ENCODE data around the gene MTR.

Gene MTR

GRCh38 chr1:236835491-236835890, 40.4 kb downstream of the MTR start:
- H2AFZ ChIP-seq (ENCODE audit: low read depth), result no peak overlapping the region
- no peaks in the 10 kb centered on the region for H3K27me3 ChIP-seq (ENCODE audit: insufficient read depth, low read depth)
- no peak overlapping the region for H3K4me3 ChIP-seq (IDR thresholded peaks at IDR 0.05; ENCODE audit: insufficient read depth, low read depth, low read length)
- peaks cover 11% of the 10 kb centered on the region; the same call in 1 of the 2 replicates for H3K36me3 ChIP-seq (ENCODE audit: insufficient read depth)
- no peak overlapping the region for H3K27ac ChIP-seq
- H3K4me1 ChIP-seq (ENCODE audit: low read depth, poor library complexity, severe bottlenecking), result no peaks in the 10 kb centered on the region
- no peak for TF ChIP-seq CTCF (conservative IDR thresholded peaks at IDR 0.05; ENCODE audit: low read depth, low read length)
- no peak overlapping the region for H3K9ac ChIP-seq
- H4K20me1 ChIP-seq (ENCODE audit: insufficient read depth), result no peaks in the 10 kb centered on the region
- H3K4me2 ChIP-seq, result no peak overlapping the region
- H3K79me2 ChIP-seq (ENCODE audit: insufficient read depth, low read depth), result no peaks in the 10 kb centered on the region

GRCh38 chr1:236836157-236836556, 41.1 kb downstream of the MTR start:
- no peak overlapping the region for H3K27ac ChIP-seq
- no peak for TF ChIP-seq CTCF (conservative IDR thresholded peaks at IDR 0.05; ENCODE audit: low read depth, low read length)

GRCh38 chr1:236837115-236837514, 42.0 kb downstream of the MTR start:
- Histone ChIP-seq H3K4me2 (no peak overlapping the region), H3K79me2 (ENCODE audit: insufficient read depth, low read depth) (no peaks in the 10 kb centered on the region), H2AFZ (ENCODE audit: low read depth) (no peak overlapping the region), H3K9ac (no peak overlapping the region), H3K4me1 (ENCODE audit: low read depth, poor library complexity, severe bottlenecking) (no peaks in the 10 kb centered on the region), H3K4me3 (IDR thresholded peaks at IDR 0.05; ENCODE audit: insufficient read depth, low read depth, low read length) (no peak overlapping the region), H3K36me3 (ENCODE audit: insufficient read depth) (peaks cover 11% of the 10 kb centered on the region; the same call in 1 of the 2 replicates), H3K27ac (no peak overlapping the region), H3K27me3 (ENCODE audit: insufficient read depth, low read depth) (no peaks in the 10 kb centered on the region), H4K20me1 (ENCODE audit: insufficient read depth) (no peaks in the 10 kb centered on the region)
- no peak for TF ChIP-seq CTCF (conservative IDR thresholded peaks at IDR 0.05; ENCODE audit: low read depth, low read length)

More at GRCh38 chr1:236836157-236836556, 41.1 kb downstream of the MTR start:
- peaks cover 11% of the 10 kb centered on the region; the same call in 1 of the 2 replicates for H3K36me3 ChIP-seq (ENCODE audit: insufficient read depth)
- no peaks in the 10 kb centered on the region for H3K27me3 ChIP-seq (ENCODE audit: insufficient read depth, low read depth)
- no peak overlapping the region for H3K4me3 ChIP-seq (IDR thresholded peaks at IDR 0.05; ENCODE audit: insufficient read depth, low read depth, low read length)
- no peaks in the 10 kb centered on the region for H4K20me1 ChIP-seq (ENCODE audit: insufficient read depth)
- H3K4me1 ChIP-seq (ENCODE audit: low read depth, poor library complexity, severe bottlenecking), result no peaks in the 10 kb centered on the region
- H2AFZ ChIP-seq (ENCODE audit: low read depth), result no peak overlapping the region
- H3K4me2 ChIP-seq, result no peak overlapping the region
- no peak overlapping the region for H3K9ac ChIP-seq
- H3K79me2 ChIP-seq (ENCODE audit: insufficient read depth, low read depth), result no peaks in the 10 kb centered on the region

GRCh38 chr1:236837897-236838296, 42.8 kb downstream of the MTR start:
- H2AFZ ChIP-seq (ENCODE audit: low read depth), result no peak overlapping the region
- TF ChIP-seq CTCF (conservative IDR thresholded peaks at IDR 0.05; ENCODE audit: low read depth, low read length), result no peak
- H3K4me1 ChIP-seq (ENCODE audit: low read depth, poor library complexity, severe bottlenecking), result no peaks in the 10 kb centered on the region
- no peaks in the 10 kb centered on the region for H3K27me3 ChIP-seq (ENCODE audit: insufficient read depth, low read depth)
- H4K20me1 ChIP-seq (ENCODE audit: insufficient read depth), result no peaks in the 10 kb centered on the region
- H3K79me2 ChIP-seq (ENCODE audit: insufficient read depth, low read depth), result no peaks in the 10 kb centered on the region
- no peak overlapping the region for H3K9ac ChIP-seq
- H3K36me3 ChIP-seq (ENCODE audit: insufficient read depth), result peaks cover 11% of the 10 kb centered on the region; the same call in 1 of the 2 replicates
- H3K4me3 ChIP-seq (IDR thresholded peaks at IDR 0.05; ENCODE audit: insufficient read depth, low read depth, low read length), result no peak overlapping the region
- no peak overlapping the region for H3K4me2 ChIP-seq
- H3K27ac ChIP-seq, result no peak overlapping the region
